ENCODE results near the gene CERK.

The CERK gene

GRCh38 chr22:46764140-46764680, 26.2 kb upstream of the CERK start:
- DNase-seq: no peak

GRCh38 chr22:46763051-46763705, 25.1 kb upstream of the CERK start:
- DNase-seq: no peak

- peak; percentile 89 for DNase-seq
Observed at GRCh38 chr22:46762238-46763050, 24.4 kb upstream of the CERK start, which contains the start of gene TBC1D22A. Gene TBC1D22A, plus strand, starts transcription at chr22:46762650. Its CDS starts 137 bp downstream, at chr22:46762787.

- no peak for DNase-seq
Observed at GRCh38 chr22:46761539-46762237, 23.6 kb upstream of the CERK start.

- no peak for DNase-seq
Observed at GRCh38 chr22:46761017-46761416, 23.0 kb upstream of the CERK start.

GRCh38 chr22:46758867-46759290, 20.8 kb upstream of the CERK start:
- DNase-seq: peak; percentile 27

- DNase-seq: no peak
Observed at GRCh38 chr22:46758121-46758520, 20.1 kb upstream of the CERK start.

GRCh38 chr22:46757104-46757503, 19.1 kb upstream of the CERK start:
- DNase-seq: no peak

GRCh38 chr22:46756097-46756496, 18.0 kb upstream of the CERK start:
- no peak for DNase-seq

- DNase-seq: no peak
Observed at GRCh38 chr22:46755525-46755924, 17.5 kb upstream of the CERK start.

- DNase-seq: no peak
Observed at GRCh38 chr22:46754826-46755225, 16.8 kb upstream of the CERK start.

- DNase-seq: peak; percentile 89
Observed at GRCh38 chr22:46754110-46754799, 16.2 kb upstream of the CERK start.

- DNase-seq: no peak
Observed at GRCh38 chr22:46753761-46754109, 15.7 kb upstream of the CERK start.

GRCh38 chr22:46753360-46753759, 15.3 kb upstream of the CERK start:
- no peak for DNase-seq

GRCh38 chr22:46752988-46753310, 14.9 kb upstream of the CERK start:
- no peak for DNase-seq

- DNase-seq: no peak
Observed at GRCh38 chr22:46752286-46752987, 14.4 kb upstream of the CERK start.

GRCh38 chr22:46750863-46751443, 12.9 kb upstream of the CERK start:
- DNase-seq: peak; percentile 28

- no peak for DNase-seq
Observed at GRCh38 chr22:46750530-46750800, 12.4 kb upstream of the CERK start.

GRCh38 chr22:46749682-46750529, 11.9 kb upstream of the CERK start:
- DNase-seq: no peak

- no peak for DNase-seq
Observed at GRCh38 chr22:46748908-46749675, 11.0 kb upstream of the CERK start.

Data from SHP77 treated with DMSO at 0.1 percent for 48 hours (cell line).